ENCODE results near the gene TBXAS1. TPM values are rescaled to one million over a fixed set of nuclear protein-coding genes. Genes with fewer than 3 reads are reported as not detected.
A peak's percentile ranks its signal among the peaks of the same experiment; 100 is the strongest.

TBXAS1 gene
- total RNA-seq, 1 donor from 2014 or later, result 65.4 TPM

GRCh38 chr7:139936760-139937310 is 107.8 kb downstream of the TBXAS1 start:
- H3K4me3 ChIP-seq, result no peak overlapping the region
- DNase-seq (no peak), ATAC-seq (peak; percentile 42)
- H3K9me3 ChIP-seq, result no peaks in the 10 kb centered on the region
- intact Hi-C loops (cut with DNase I), result no loop called here
- H3K27ac ChIP-seq, result no peak overlapping the region
- peaks cover 2% of the 10 kb centered on the region for H3K4me1 ChIP-seq
- no peak for TF ChIP-seq CTCF (IDR thresholded peaks at IDR 0.05)
- H3K27me3 ChIP-seq, result no peaks in the 10 kb centered on the region
- no peaks in the 10 kb centered on the region for H3K36me3 ChIP-seq

GRCh38 chr7:139937715-139938114 is 108.7 kb downstream of the TBXAS1 start:
- DNase-seq (no peak), ATAC-seq (peak; percentile 82)
- no peak overlapping the region for H3K27ac ChIP-seq
- no peak for TF ChIP-seq CTCF (IDR thresholded peaks at IDR 0.05)
- no peak overlapping the region for H3K4me3 ChIP-seq
- H3K4me1 ChIP-seq, result peaks cover 2% of the 10 kb centered on the region
- no peaks in the 10 kb centered on the region for H3K36me3 ChIP-seq
- no peaks in the 10 kb centered on the region for H3K27me3 ChIP-seq
- intact Hi-C loops (cut with DNase I), result no loop called here
- H3K9me3 ChIP-seq, result no peaks in the 10 kb centered on the region

GRCh38 chr7:139940866-139941265 is 111.8 kb downstream of the TBXAS1 start:
- H3K4me3 ChIP-seq, result no peak overlapping the region
- no peaks in the 10 kb centered on the region for H3K27me3 ChIP-seq
- H3K9me3 ChIP-seq, result no peaks in the 10 kb centered on the region
- TF ChIP-seq CTCF (IDR thresholded peaks at IDR 0.05), result no peak
- intact Hi-C loops (cut with DNase I), result no loop called here
- H3K4me1 ChIP-seq, result peaks cover 2% of the 10 kb centered on the region
- ATAC-seq, result no peak
- H3K36me3 ChIP-seq, result no peaks in the 10 kb centered on the region
- no peak for DNase-seq
- H3K27ac ChIP-seq, result no peak overlapping the region

GRCh38 chr7:139941421-139941820 is 112.4 kb downstream of the TBXAS1 start:
- Histone ChIP-seq H3K27me3 (no peaks in the 10 kb centered on the region), H3K36me3 (no peaks in the 10 kb centered on the region), H3K4me1 (peaks cover 2% of the 10 kb centered on the region), H3K9me3 (no peaks in the 10 kb centered on the region), H3K4me3 (no peak overlapping the region), H3K27ac (no peak overlapping the region)
- no peak for DNase-seq
- intact Hi-C loops (cut with DNase I), result no loop called here
- no peak for ATAC-seq
- TF ChIP-seq CTCF (IDR thresholded peaks at IDR 0.05), result no peak

GRCh38 chr7:139941866-139942265 is 112.8 kb downstream of the TBXAS1 start:
- intact Hi-C loops (cut with DNase I), result no loop called here
- H3K4me1 ChIP-seq, result peaks cover 2% of the 10 kb centered on the region
- H3K9me3 ChIP-seq, result no peaks in the 10 kb centered on the region
- H3K4me3 ChIP-seq, result no peak overlapping the region
- DNase-seq (no peak), ATAC-seq (no peak)
- H3K36me3 ChIP-seq, result no peaks in the 10 kb centered on the region
- no peak for TF ChIP-seq CTCF (IDR thresholded peaks at IDR 0.05)
- H3K27me3 ChIP-seq, result no peaks in the 10 kb centered on the region
- no peak overlapping the region for H3K27ac ChIP-seq

GRCh38 chr7:139942636-139943035 is 113.6 kb downstream of the TBXAS1 start:
- intact Hi-C loops (cut with DNase I), result no loop called here
- no peak overlapping the region for H3K27ac ChIP-seq
- H3K4me1 ChIP-seq, result no peaks in the 10 kb centered on the region
- DNase-seq (no peak), ATAC-seq (no peak)
- no peaks in the 10 kb centered on the region for H3K9me3 ChIP-seq
- TF ChIP-seq CTCF (IDR thresholded peaks at IDR 0.05), result no peak
- no peaks in the 10 kb centered on the region for H3K27me3 ChIP-seq
- H3K4me3 ChIP-seq, result no peak overlapping the region
- no peaks in the 10 kb centered on the region for H3K36me3 ChIP-seq
